Body of pancreas (tissue), 4 donors: ENCODE measurements around the gene LIN7C.

ENCODE experiments used
- CTCF ChIP-seq, 7 experiments: fragments of 450-650 bp in 4 of 7; fragments of 200-600 bp in 3 of 7; sonication (generic) in 3 of 7; IDR thresholded peaks; one replicate each; pipeline ENCODE4 v1.5.1; 2016 to 2019; ENCODE audit warnings: antibody characterized with exemption in 7 of 7
- POLR2A ChIP-seq, 3 donors: fragments of 450-650 bp; IDR thresholded peaks; one replicate each; pipeline ENCODE4 v1.6.1; 2016; ENCODE audit warnings: antibody characterized with exemption in 3 of 3, mild to moderate bottlenecking in 2 of 3

GRCh38 chr11:27464909-27465308, 41.7 kb downstream of the LIN7C start:
- TF ChIP-seq POLR2A (IDR thresholded peaks at IDR 0.05) (no peak), CTCF (IDR thresholded peaks at IDR 0.05) (no peak)
